K562 (cell line): ENCODE data around the gene RNASEH1. TPM values are rescaled to one million over a fixed set of nuclear protein-coding genes. Genes with fewer than 3 reads are reported as not detected.

Experiments
- CBFA2T2 ChIP-seq: fragments of 450-650 bp; conservative IDR thresholded peaks from 2 replicates; pipeline ENCODE4 v1.6.1; 2017; ENCODE audit warnings: mild to moderate bottlenecking
- CREBBP ChIP-seq: IDR thresholded peaks from one replicate; pipeline ENCODE4 v1.6.1; 2012; ENCODE audit warnings: low read depth, mild to moderate bottlenecking, control low read depth, inconsistent platforms, low read length
- ETV5 ChIP-seq: sonication (generic); formaldehyde crosslinking; IDR thresholded peaks from 2 replicates; pipeline ENCODE4 v1.4.0; 2020; ENCODE audit warnings: low read depth, mild to moderate bottlenecking, missing genetic modification reagents
- FOXK1 ChIP-seq: sonication (generic); formaldehyde crosslinking; IDR thresholded peaks from 2 replicates; pipeline ENCODE4 v1.8.0; 2022; ENCODE audit warnings: missing genetic modification reagents, mild to moderate bottlenecking, borderline replicate concordance
- MEF2D ChIP-seq: conservative IDR thresholded peaks from 2 replicates; pipeline ENCODE4 v1.6.1; 2016; ENCODE audit warnings: low read depth, missing genetic modification characterization, missing compliant biosample characterization
- MTA3 ChIP-seq: fragments of 450-650 bp; formaldehyde crosslinking; IDR thresholded peaks from 2 replicates; pipeline ENCODE4 v1.6.1; 2017; ENCODE audit warnings: mild to moderate bottlenecking, borderline replicate concordance
- NCOR1 ChIP-seq: fragments of 450-650 bp; IDR thresholded peaks from 2 replicates; pipeline ENCODE4 v1.6.1; 2016; ENCODE audit warnings: mild to moderate bottlenecking, moderate library complexity
- PBX2 ChIP-seq, 2 experiments: IDR thresholded peaks in 1 of 2; conservative IDR thresholded peaks in 1 of 2; 2 replicates each; pipeline ENCODE4 v1.6.1; 2016; ENCODE audit warnings: low read depth in 2 of 2, mild to moderate bottlenecking in 1 of 2, missing compliant biosample characterization in 1 of 2, missing genetic modification characterization in 1 of 2, moderate library complexity in 1 of 2
- PREB ChIP-seq: sonication (generic); formaldehyde crosslinking; IDR thresholded peaks from 2 replicates; pipeline ENCODE4 v1.8.1; 2023; ENCODE audit warnings: mild to moderate bottlenecking, missing genetic modification reagents
- PTBP1 ChIP-seq: fragments of 200-400 bp; formaldehyde crosslinking; IDR thresholded peaks from 2 replicates; pipeline ENCODE4 v1.6.1; 2017; ENCODE audit warnings: low read depth, low read length
- SIX5 ChIP-seq, 2 experiments: IDR thresholded peaks; 2 replicates each; pipeline ENCODE4 v1.6.1; 2011; ENCODE audit warnings: low read length in 2 of 2, borderline replicate concordance in 1 of 2, low read depth in 1 of 2, mild to moderate bottlenecking in 1 of 2, moderate library complexity in 1 of 2; ENCODE audit not compliant: insufficient read depth in 1 of 2
- TAF15 ChIP-seq: fragments of 200-400 bp; formaldehyde crosslinking; IDR thresholded peaks from 2 replicates; pipeline ENCODE4 v1.6.1; 2017; ENCODE audit warnings: mild to moderate bottlenecking, low read depth, low read length, moderate library complexity
- TCF7L2 ChIP-seq: fragments of 150-350 bp; IDR thresholded peaks from 2 replicates; pipeline ENCODE4 v1.6.1; 2016; ENCODE audit warnings: low read depth, mild to moderate bottlenecking, low read length, moderate library complexity
- ZBTB12 ChIP-seq: fragments of 250-450 bp; sonication (Bioruptor Pico); IDR thresholded peaks from 2 replicates; pipeline ENCODE4 v1.4.0; 2020
- ZHX1 ChIP-seq: fragments of 150-350 bp; conservative IDR thresholded peaks from 2 replicates; pipeline ENCODE4 v1.6.1; 2014; ENCODE audit warnings: low read length
- ZKSCAN1 ChIP-seq: fragments of 150-350 bp; IDR thresholded peaks from 2 replicates; pipeline ENCODE4 v1.6.1; 2016; ENCODE audit warnings: low read depth, low read length
- ZNF232 ChIP-seq: sonication (generic); formaldehyde crosslinking; IDR thresholded peaks from 2 replicates; pipeline ENCODE4 v1.8.0; 2022; ENCODE audit warnings: mild to moderate bottlenecking, missing genetic modification reagents
- ZNF253 ChIP-seq: fragments of 250-450 bp; sonication (Bioruptor Pico); conservative IDR thresholded peaks from 2 replicates; pipeline ENCODE4 v1.6.1; 2021; ENCODE audit warnings: mild to moderate bottlenecking
- ZNF717 ChIP-seq: fragments of 250-450 bp; sonication (Bioruptor Pico); IDR thresholded peaks from 2 replicates; pipeline ENCODE4 v1.5.0; 2021
- polyA plus RNA-seq, 8 experiments: library from polyadenylated mRNA; depleted of rRNA in 4 of 8; stranded (reverse) in 5 of 8; unstranded in 3 of 8; fragments of >200 nt; fragmentation: Nextera tagmentation in 2 of 8; fragmentation: Illumina TruSeq in 1 of 8; extraction: Ambion mirVana in 2 of 8; extraction: Trizol in 1 of 8; gene quantifications; 2 replicates each; pipeline versions ENCODE4 v1.2.1 to v1.2.3, GENCODE V29; 2011 to 2014; ENCODE audit warnings: inconsistent platforms in 1 of 8, missing spikeins in 1 of 8
- total RNA-seq, 7 experiments: library from RNA; depleted of rRNA in 6 of 7; stranded (reverse); fragments of >200 nt in 6 of 7; fragmentation: Illumina TruSeq in 2 of 7; extraction: Trizol in 2 of 7; gene quantifications; 2 replicates each; pipeline versions ENCODE4 v1.2.1 to v1.2.3, GENCODE V29; 2011 to 2021; ENCODE audit warnings: low replicate concordance in 1 of 7

Gene RNASEH1
- total and polyA plus RNA-seq, 9 of the 15 experiments (the other 6 are each of a cell fraction or from before 2014, with no cell fraction given), result 25.7 to 47.5 (median 42.8) TPM

- TF ChIP-seq PBX2 (CRISPR knock-in tag; IDR thresholded peaks at IDR 0.05; ENCODE audit: low read depth) (no peak), PBX2 (tag; conservative IDR thresholded peaks at IDR 0.05; ENCODE audit: low read depth) (no peak), PREB (CRISPR knock-in tag) (no peak), NCOR1 (no peak), ZKSCAN1 (no peak), ZNF232 (CRISPR knock-in tag) (0 out of 2 replicates have a peak, but pooled peaks have one; percentile 22), ZBTB12 (CRISPR knock-in tag) (0 out of 2 replicates have a peak, but pooled peaks have one; percentile 25), ZHX1 (no peak), CBFA2T2 (no peak), ZNF717 (no peak), MEF2D (tag) (no peak), TAF15 (no peak), ZNF253 (CRISPR knock-in tag) (no peak), CREBBP (no peak), PTBP1 (no peak), MTA3 (peak; percentile 92), TCF7L2 (no peak), ETV5 (peak; percentile 46; the same call in 1 of the 2 replicates), FOXK1 (no peak), SIX5 (IDR thresholded peaks at IDR 0.05; ENCODE audit: borderline replicate concordance in 1 of 2, insufficient read depth in 1 of 2, low read depth in 1 of 2, low read length in 2 of 2) (no peak)
These were observed 38.6 kb downstream of the RNASEH1 start, which contains the start of gene ADI1 (continued) for GRCh38 chr2:3519255-3520205.
